ENCODE results near the gene HS2ST1.
"Not testable (repeated sequence)": the region's sequence is repeated elsewhere in the genome, so short reads cannot be mapped to it uniquely, and the experiment has no call there.

DNA sequence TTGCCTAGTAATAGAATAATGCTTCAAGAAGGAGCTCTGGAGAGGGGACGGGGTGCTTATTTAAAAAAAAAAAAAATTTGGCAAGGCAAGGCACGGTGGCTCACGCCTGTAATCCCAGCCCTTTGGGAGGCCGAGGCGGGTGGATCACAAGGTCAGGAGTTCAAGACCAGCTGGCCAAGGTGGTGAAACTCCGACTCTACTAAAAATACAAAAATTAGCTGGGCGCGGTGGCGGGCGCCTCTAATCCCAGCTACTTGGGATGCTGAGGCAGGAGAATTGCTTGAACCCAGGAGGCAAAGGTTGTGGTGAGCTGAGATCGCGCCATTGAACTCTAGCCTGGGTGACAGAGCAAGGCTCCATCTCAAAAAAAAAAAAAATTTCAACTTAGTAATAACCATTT lies 69.2 kb downstream of the HS2ST1 start:
- TF ChIP-seq, protein P1, sequence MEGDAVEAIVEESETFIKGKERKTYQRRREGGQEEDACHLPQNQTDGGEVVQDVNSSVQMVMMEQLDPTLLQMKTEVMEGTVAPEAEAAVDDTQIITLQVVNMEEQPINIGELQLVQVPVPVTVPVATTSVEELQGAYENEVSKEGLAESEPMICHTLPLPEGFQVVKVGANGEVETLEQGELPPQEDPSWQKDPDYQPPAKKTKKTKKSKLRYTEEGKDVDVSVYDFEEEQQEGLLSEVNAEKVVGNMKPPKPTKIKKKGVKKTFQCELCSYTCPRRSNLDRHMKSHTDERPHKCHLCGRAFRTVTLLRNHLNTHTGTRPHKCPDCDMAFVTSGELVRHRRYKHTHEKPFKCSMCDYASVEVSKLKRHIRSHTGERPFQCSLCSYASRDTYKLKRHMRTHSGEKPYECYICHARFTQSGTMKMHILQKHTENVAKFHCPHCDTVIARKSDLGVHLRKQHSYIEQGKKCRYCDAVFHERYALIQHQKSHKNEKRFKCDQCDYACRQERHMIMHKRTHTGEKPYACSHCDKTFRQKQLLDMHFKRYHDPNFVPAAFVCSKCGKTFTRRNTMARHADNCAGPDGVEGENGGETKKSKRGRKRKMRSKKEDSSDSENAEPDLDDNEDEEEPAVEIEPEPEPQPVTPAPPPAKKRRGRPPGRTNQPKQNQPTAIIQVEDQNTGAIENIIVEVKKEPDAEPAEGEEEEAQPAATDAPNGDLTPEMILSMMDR (IDR thresholded peaks at IDR 0.05 in 2 of 3, conservative IDR thresholded peaks at IDR 0.05 in 1 of 3; ENCODE audit: control insufficient read depth in 2 of 3, extremely low read depth in 1 of 3, insufficient read depth in 1 of 3, low read depth in 3 of 3, low read length in 3 of 3): not testable (repeated sequence)
- TF ChIP-seq, protein P2, sequence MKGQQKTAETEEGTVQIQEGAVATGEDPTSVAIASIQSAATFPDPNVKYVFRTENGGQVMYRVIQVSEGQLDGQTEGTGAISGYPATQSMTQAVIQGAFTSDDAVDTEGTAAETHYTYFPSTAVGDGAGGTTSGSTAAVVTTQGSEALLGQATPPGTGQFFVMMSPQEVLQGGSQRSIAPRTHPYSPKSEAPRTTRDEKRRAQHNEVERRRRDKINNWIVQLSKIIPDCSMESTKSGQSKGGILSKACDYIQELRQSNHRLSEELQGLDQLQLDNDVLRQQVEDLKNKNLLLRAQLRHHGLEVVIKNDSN (IDR thresholded peaks at IDR 0.05; ENCODE audit: borderline replicate concordance, extremely low read length, insufficient read depth, low read depth, low read length): not testable (repeated sequence)
- not testable (repeated sequence) for TF ChIP-seq EP300 (IDR thresholded peaks at IDR 0.05; ENCODE audit: borderline replicate concordance in 1 of 2, control insufficient read depth in 1 of 2, low read depth in 2 of 2, low read length in 2 of 2); MTA3 (IDR thresholded peaks at IDR 0.05; ENCODE audit: borderline replicate concordance, low read length); SUZ12 (IDR thresholded peaks at IDR 0.05; ENCODE audit: unreplicated experiment); SIX5 (IDR thresholded peaks at IDR 0.05; ENCODE audit: low read depth, low read length, severe bottlenecking); PML (IDR thresholded peaks at IDR 0.05; ENCODE audit: low read length); HDGF (IDR thresholded peaks at IDR 0.05)
- TF ChIP-seq, protein P3, sequence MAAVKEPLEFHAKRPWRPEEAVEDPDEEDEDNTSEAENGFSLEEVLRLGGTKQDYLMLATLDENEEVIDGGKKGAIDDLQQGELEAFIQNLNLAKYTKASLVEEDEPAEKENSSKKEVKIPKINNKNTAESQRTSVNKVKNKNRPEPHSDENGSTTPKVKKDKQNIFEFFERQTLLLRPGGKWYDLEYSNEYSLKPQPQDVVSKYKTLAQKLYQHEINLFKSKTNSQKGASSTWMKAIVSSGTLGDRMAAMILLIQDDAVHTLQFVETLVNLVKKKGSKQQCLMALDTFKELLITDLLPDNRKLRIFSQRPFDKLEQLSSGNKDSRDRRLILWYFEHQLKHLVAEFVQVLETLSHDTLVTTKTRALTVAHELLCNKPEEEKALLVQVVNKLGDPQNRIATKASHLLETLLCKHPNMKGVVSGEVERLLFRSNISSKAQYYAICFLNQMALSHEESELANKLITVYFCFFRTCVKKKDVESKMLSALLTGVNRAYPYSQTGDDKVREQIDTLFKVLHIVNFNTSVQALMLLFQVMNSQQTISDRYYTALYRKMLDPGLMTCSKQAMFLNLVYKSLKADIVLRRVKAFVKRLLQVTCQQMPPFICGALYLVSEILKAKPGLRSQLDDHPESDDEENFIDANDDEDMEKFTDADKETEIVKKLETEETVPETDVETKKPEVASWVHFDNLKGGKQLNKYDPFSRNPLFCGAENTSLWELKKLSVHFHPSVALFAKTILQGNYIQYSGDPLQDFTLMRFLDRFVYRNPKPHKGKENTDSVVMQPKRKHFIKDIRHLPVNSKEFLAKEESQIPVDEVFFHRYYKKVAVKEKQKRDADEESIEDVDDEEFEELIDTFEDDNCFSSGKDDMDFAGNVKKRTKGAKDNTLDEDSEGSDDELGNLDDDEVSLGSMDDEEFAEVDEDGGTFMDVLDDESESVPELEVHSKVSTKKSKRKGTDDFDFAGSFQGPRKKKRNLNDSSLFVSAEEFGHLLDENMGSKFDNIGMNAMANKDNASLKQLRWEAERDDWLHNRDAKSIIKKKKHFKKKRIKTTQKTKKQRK (IDR thresholded peaks at IDR 0.05; ENCODE audit: low read depth, low read length): not testable (repeated sequence)
